SU-DHL-6 (cell line): Measurements from ENCODE around the gene NOS1AP.

Experiments used
- H2AFZ ChIP-seq: fragments of 200-600 bp; sonication (generic); 2 replicates; pipeline ENCODE4 v1.6.1; 2014; ENCODE audit warnings: low read depth, mild to moderate bottlenecking, moderate library complexity, mixed read lengths, antibody characterized with exemption, low read length; ENCODE audit not compliant: severe bottlenecking
- H3F3A ChIP-seq: fragments of 200-600 bp; shearing (Covaris generic); 2 replicates; pipeline ENCODE4 v1.6.0; 2016; ENCODE audit warnings: antibody characterized with exemption, mild to moderate bottlenecking; ENCODE audit not compliant: insufficient read depth
- H3K27ac ChIP-seq: fragments of 200-600 bp; sonication (generic); 2 replicates; pipeline ENCODE4 v1.5.1; 2016; ENCODE audit warnings: low read depth, mild to moderate bottlenecking, low read length, moderate library complexity, mixed read lengths
- H3K27me3 ChIP-seq: fragments of 200-600 bp; sonication (generic), shearing (Covaris generic); 2 replicates; pipeline ENCODE4 v1.6.0; 2014; ENCODE audit warnings: mild to moderate bottlenecking, low read length
- H3K36me3 ChIP-seq: fragments of 200-600 bp; sonication (generic); 2 replicates; pipeline ENCODE4 v1.6.1; 2014; ENCODE audit warnings: mild to moderate bottlenecking, low read length, mixed read lengths
- H3K4me2 ChIP-seq: fragments of 300-600, 200-600 bp; shearing (Covaris generic), sonication (generic); 2 replicates; pipeline ENCODE4 v1.6.0; 2014; ENCODE audit warnings: low read length, low read depth, mild to moderate bottlenecking; ENCODE audit not compliant: poor library complexity, severe bottlenecking
- H3K4me3 ChIP-seq: fragments of 200-600 bp; sonication (generic); 2 replicates; pipeline ENCODE4 v1.5.1; 2014; ENCODE audit warnings: antibody characterized with exemption, low read length, mild to moderate bottlenecking, mixed read lengths; ENCODE audit not compliant: insufficient read depth, poor library complexity, severe bottlenecking
- H3K79me2 ChIP-seq: fragments of 200-600 bp; sonication (generic); 2 replicates; pipeline ENCODE4 v1.6.1; 2014; ENCODE audit warnings: mild to moderate bottlenecking, low read length, moderate library complexity; ENCODE audit not compliant: insufficient read depth
- H3K9ac ChIP-seq: fragments of 200-600 bp; sonication (generic); 2 replicates; pipeline ENCODE4 v1.7.0; 2014; ENCODE audit warnings: mild to moderate bottlenecking, low read length
- H3K9me2 ChIP-seq: fragments of 200-600 bp; sonication (generic); replicated peaks from 2 replicates; pipeline ENCODE4 v1.6.1; 2014; ENCODE audit warnings: low read length; ENCODE audit not compliant: insufficient read depth
- H3K9me3 ChIP-seq: fragments of 200-600 bp; sonication (generic); 2 replicates; pipeline ENCODE4 v1.6.1; 2014; ENCODE audit warnings: low read length, mixed read lengths; ENCODE audit not compliant: insufficient read depth
- H4K20me1 ChIP-seq: fragments of 200-600 bp; sonication (generic); 2 replicates; pipeline ENCODE4 v1.6.1; 2014; ENCODE audit warnings: low read depth, mild to moderate bottlenecking, antibody characterized with exemption, low read length, moderate library complexity, mixed read lengths
- CTCF ChIP-seq: fragments of 200-600 bp; sonication (generic); IDR thresholded peaks from one replicate; pipeline ENCODE4 v1.5.1; 2017; ENCODE audit warnings: antibody characterized with exemption, mild to moderate bottlenecking, low read length, moderate library complexity; ENCODE audit not compliant: insufficient read depth, poor library complexity, severe bottlenecking
- EZH2phosphoT487 ChIP-seq: fragments of 200-600 bp; sonication (generic), shearing (Covaris generic); conservative IDR thresholded peaks from 2 replicates; pipeline ENCODE4 v1.6.1; 2018; ENCODE audit warnings: mild to moderate bottlenecking, antibody characterized with exemption, low read length, moderate library complexity, mixed read lengths

Gene NOS1AP

GRCh38 chr1:162139211-162139610 lies 69.7 kb downstream of the NOS1AP start:
- Histone ChIP-seq H3K9me2 (no peaks in the 10 kb centered on the region), H2AFZ (no peak overlapping the region), H4K20me1 (no peaks in the 10 kb centered on the region), H3K4me3 (no peak overlapping the region), H3K9me3 (no peaks in the 10 kb centered on the region), H3K9ac (no peak overlapping the region), H3K79me2 (no peaks in the 10 kb centered on the region), H3K27me3 (0 out of 2 replicates have a peak, but pooled peaks cover 4% of the 10 kb centered on the region), H3F3A (no peaks in the 10 kb centered on the region), H3K27ac (no peak overlapping the region), H3K36me3 (no peaks in the 10 kb centered on the region), H3K4me2 (no peak overlapping the region)
- TF ChIP-seq CTCF (no peak), EZH2phosphoT487 (no peak)

- Histone ChIP-seq H3K9ac (no peak overlapping the region), H3K27me3 (no peaks in the 10 kb centered on the region), H3K36me3 (no peaks in the 10 kb centered on the region), H3K4me3 (no peak overlapping the region), H3K79me2 (no peaks in the 10 kb centered on the region), H2AFZ (no peak overlapping the region), H4K20me1 (no peaks in the 10 kb centered on the region), H3F3A (no peaks in the 10 kb centered on the region), H3K9me3 (no peaks in the 10 kb centered on the region), H3K9me2 (no peaks in the 10 kb centered on the region), H3K27ac (no peak overlapping the region), H3K4me2 (no peak overlapping the region)
- TF ChIP-seq EZH2phosphoT487 (no peak), CTCF (no peak)
Observed at GRCh38 chr1:162141281-162142054, 72.0 kb downstream of the NOS1AP start.

- no peak overlapping the region for H3K27ac ChIP-seq
- no peaks in the 10 kb centered on the region for H3F3A ChIP-seq
- H3K9me3 ChIP-seq: no peaks in the 10 kb centered on the region
- TF ChIP-seq EZH2phosphoT487 (no peak), CTCF (no peak)
- no peaks in the 10 kb centered on the region for H4K20me1 ChIP-seq
- H3K4me3 ChIP-seq: no peak overlapping the region
- H3K36me3 ChIP-seq: no peaks in the 10 kb centered on the region
- H2AFZ ChIP-seq: no peak overlapping the region
- H3K27me3 ChIP-seq: no peaks in the 10 kb centered on the region
- no peaks in the 10 kb centered on the region for H3K9me2 ChIP-seq
- H3K9ac ChIP-seq: no peak overlapping the region
- H3K79me2 ChIP-seq: no peaks in the 10 kb centered on the region
- H3K4me2 ChIP-seq: no peak overlapping the region
Observed at GRCh38 chr1:162142968-162143367, 73.5 kb downstream of the NOS1AP start.
